HG03521 (cell line): ENCODE measurements around the gene METTL9.
"Not testable (repeated sequence)": the region's sequence is repeated elsewhere in the genome, so short reads cannot be mapped to it uniquely, and the experiment has no call there.

Experiments used
- ATAC-seq: cut with Tn5 transposase; IDR thresholded peaks from one replicate; pipeline ENCODE4 v1.9.1; 2021; ENCODE audit warnings: mild to moderate bottlenecking, moderate library complexity; ENCODE audit not compliant: unreplicated experiment

The METTL9 gene

GRCh38 chr16:21610006-21610544, 10.7 kb downstream of the METTL9 start:
- ATAC-seq, result no peak

GRCh38 chr16:21610766-21611165, 11.4 kb downstream of the METTL9 start:
- ATAC-seq, result no peak

- ATAC-seq, result no peak
Observed at GRCh38 chr16:21611198-21611555, 11.8 kb downstream of the METTL9 start.

- no peak for ATAC-seq
Observed at GRCh38 chr16:21611556-21612384, 12.4 kb downstream of the METTL9 start.

GRCh38 chr16:21613361-21613760, 14.0 kb downstream of the METTL9 start:
- ATAC-seq, result no peak

GRCh38 chr16:21613781-21614180, 14.4 kb downstream of the METTL9 start:
- no peak for ATAC-seq

GRCh38 chr16:21614896-21615295, 15.5 kb downstream of the METTL9 start:
- no peak for ATAC-seq

- no peak for ATAC-seq
Observed at GRCh38 chr16:21617607-21618006, 18.2 kb downstream of the METTL9 start.

- no peak for ATAC-seq
Observed at GRCh38 chr16:21618281-21618680, 18.9 kb downstream of the METTL9 start.

- no peak for ATAC-seq
Observed at GRCh38 chr16:21619765-21620425, 20.5 kb downstream of the METTL9 start.

- ATAC-seq, result no peak
Observed at GRCh38 chr16:21620592-21620991, 21.2 kb downstream of the METTL9 start.

- no peak for ATAC-seq
Observed at GRCh38 chr16:21622545-21622944, 23.2 kb downstream of the METTL9 start.

- no peak for ATAC-seq
Observed at GRCh38 chr16:21625026-21625425, 25.6 kb downstream of the METTL9 start.

GRCh38 chr16:21626659-21627277, 27.4 kb downstream of the METTL9 start:
- no peak for ATAC-seq

GRCh38 chr16:21628121-21628726, 28.8 kb downstream of the METTL9 start:
- no peak for ATAC-seq

- ATAC-seq, result no peak
Observed at GRCh38 chr16:21628772-21629171, 29.4 kb downstream of the METTL9 start.

- ATAC-seq, result not testable (repeated sequence)
Observed at GRCh38 chr16:21629616-21630539, 30.5 kb downstream of the METTL9 start.

- ATAC-seq, result not testable (repeated sequence)
Observed at GRCh38 chr16:21630866-21631265, 31.5 kb downstream of the METTL9 start.

GRCh38 chr16:21631376-21631775, 32.0 kb downstream of the METTL9 start:
- not testable (repeated sequence) for ATAC-seq

GRCh38 chr16:21631951-21632575, 32.7 kb downstream of the METTL9 start:
- ATAC-seq, result not testable (repeated sequence)
